NCI-H2107 treated with DMSO at 0.1 percent for 48 hours (cell line): ENCODE results near the gene ITPR3.

Source experiments
- DNase-seq: peaks from one replicate; lab custom pipeline; 2025; ENCODE audit not compliant: unreplicated experiment; lab: John Stamatoyannopoulos, UW

Gene ITPR3

GRCh38 chr6:33664506-33665057 lies 43.5 kb downstream of the ITPR3 start:
- no peak for DNase-seq

DNA sequence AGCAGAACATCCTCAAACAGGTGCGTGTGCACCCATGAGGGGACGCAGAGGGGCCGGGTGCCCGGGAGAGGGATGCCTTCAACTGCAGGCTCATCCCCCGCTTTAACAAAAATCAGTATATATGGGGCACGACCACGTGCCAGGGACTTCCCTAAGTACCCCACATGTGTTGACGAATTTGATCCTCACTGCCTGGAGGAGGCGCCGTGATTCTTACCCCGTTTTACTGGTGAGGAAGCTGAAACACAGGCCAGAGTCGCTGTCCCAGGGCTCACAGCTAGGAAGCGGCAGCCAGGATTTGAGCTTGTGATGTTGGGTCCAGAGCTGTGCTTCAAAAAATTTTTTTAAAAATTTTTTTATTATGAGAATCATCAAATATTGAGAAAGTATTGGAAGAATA lies 44.8 kb downstream of the ITPR3 start:
- DNase-seq, result no peak

- no peak for DNase-seq
These were observed 46.0 kb downstream of the ITPR3 start for GRCh38 chr6:33667072-33667471.

GRCh38 chr6:33667776-33668175 lies 46.7 kb downstream of the ITPR3 start:
- no peak for DNase-seq

DNA sequence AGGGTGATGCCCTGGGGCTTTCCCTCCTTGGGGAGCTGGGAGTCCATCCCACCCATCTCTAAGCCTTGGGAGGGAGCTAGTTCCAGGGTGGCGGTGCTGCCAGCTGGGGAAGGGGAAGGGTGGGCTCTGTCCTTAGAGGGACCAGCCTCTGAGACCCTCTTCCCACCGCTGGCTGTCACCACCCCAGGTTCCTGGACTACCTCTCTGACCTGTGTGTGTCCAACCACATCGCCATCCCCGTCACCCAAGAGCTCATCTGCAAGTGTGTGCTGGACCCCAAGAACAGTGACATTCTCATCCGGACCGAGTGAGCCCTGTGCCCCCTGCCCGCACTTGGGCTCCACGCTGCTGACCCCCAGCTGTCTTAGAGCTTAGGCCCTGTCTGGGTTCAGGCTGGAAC lies 47.2 kb downstream of the ITPR3 start:
- DNase-seq, result no peak

GRCh38 chr6:33668914-33669313 lies 47.8 kb downstream of the ITPR3 start:
- no peak for DNase-seq

DNA sequence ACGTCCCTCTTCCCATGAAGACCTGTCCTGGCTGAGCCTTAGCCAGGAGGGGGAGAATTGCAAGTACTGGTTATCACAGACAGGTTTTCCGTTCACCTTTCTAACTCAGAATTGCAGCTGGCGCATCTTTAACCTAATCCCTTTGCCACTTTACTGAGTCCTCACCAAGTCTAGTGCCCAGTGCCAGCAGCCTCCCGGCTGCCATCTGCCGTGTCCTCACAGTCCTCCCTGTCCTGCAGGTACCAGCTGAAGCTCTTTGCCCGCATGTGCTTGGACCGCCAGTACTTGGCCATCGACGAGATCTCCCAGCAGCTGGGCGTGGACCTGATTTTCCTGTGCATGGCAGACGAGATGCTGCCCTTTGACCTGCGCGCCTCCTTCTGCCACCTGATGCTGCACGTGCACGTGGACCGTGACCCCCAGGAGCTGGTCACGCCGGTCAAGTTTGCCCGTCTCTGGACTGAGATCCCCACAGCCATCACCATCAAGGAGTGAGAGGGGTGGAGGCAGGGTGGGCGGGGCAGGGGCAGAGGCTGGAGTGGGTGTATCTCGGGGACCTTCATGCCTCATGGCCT lies 49.1 kb downstream of the ITPR3 start:
- DNase-seq, result no peak

GRCh38 chr6:33670971-33671743 lies 50.0 kb downstream of the ITPR3 start:
- no peak for DNase-seq

DNA sequence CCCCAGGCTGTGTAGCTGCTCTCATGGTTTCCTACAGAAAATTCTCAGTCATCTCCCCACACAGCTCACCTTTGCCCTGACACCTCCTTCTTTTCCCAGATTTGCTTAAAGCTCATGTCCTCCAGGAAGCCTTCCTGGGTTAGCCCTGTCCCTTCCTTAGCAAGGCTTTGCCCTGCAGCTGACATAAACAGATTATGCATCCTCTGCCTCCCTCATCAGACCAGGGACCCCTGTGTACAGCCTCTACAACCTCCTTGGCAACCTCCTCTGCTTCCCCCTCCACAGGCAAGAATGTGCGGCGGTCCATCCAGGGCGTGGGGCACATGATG lies 50.6 kb downstream of the ITPR3 start:
- no peak for DNase-seq

DNA sequence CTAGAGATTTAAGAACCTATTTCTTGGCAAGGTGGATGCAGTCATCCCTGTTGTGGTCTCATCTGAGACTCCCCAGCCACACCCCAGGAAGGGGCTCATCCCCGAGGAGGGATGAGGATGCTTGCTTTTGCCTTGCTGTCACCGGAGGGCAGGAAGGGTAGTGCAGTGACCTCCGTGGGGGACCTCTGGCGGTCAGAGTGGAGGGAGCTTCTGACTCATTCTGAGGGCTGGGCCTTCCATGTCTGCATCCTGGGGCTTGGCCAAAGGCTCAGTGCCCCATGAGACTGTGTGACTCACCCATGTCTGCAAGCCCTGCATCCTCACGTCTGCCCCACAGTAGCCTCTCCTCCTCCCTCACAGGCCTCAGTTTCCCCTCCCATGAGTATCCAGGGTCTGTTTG lies 51.7 kb downstream of the ITPR3 start:
- no peak for DNase-seq

GRCh38 chr6:33673851-33674250 lies 52.7 kb downstream of the ITPR3 start:
- no peak for DNase-seq

DNA sequence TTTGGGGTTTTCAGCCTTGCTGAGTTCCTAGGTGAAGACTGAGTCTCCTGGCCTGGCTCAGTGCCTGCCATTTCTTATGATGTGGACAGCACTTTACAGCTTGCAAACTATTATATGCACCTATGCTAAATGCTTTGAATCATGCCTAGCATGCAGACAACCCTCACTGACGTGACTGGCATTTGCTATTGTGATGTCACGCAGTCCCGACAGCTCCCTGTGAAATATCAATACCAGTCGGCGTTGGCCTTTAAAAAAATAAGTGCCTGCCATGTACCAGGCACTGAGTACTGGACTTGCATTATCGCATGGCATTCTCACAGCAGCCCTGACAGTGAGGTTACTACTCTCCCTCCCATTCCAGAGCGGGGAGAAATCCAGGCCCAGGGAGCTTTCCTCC lies 54.8 kb downstream of the ITPR3 start:
- DNase-seq, result no peak

DNA sequence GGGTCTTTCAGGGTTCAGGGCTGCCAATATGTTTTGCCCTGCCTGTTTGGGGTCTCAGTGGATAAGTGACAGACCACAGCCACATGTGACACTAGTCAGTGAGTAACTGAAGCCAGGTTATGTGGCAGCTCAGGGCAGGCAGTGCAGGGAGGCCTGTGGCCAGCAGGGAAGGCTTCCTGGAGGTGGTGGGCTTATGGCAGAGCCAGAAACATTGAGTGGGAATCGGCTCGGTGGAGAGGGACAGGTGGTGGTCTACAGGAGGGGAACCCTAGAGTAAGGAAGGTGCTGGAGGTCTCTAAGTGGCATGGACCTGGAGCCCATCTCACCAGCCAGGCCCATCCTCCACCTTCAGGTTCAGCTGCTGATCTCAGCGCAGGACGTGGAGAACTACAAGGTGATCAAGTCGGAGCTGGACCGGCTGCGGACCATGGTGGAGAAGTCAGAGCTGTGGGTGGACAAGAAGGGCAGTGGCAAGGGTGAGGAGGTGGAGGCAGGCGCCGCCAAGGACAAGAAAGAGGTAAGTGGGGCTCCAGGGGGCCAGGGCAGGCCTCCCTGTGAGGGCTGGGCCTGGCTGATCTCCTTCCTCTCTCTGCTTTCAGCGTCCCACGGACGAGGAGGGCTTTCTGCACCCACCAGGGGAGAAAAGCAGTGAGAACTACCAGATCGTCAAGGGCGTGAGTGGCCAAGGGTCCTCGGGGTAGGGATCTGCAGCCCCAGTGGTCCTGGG lies 55.5 kb downstream of the ITPR3 start:
- no peak for DNase-seq

- no peak for DNase-seq
These were observed 56.1 kb downstream of the ITPR3 start for GRCh38 chr6:33677143-33677660.

DNA sequence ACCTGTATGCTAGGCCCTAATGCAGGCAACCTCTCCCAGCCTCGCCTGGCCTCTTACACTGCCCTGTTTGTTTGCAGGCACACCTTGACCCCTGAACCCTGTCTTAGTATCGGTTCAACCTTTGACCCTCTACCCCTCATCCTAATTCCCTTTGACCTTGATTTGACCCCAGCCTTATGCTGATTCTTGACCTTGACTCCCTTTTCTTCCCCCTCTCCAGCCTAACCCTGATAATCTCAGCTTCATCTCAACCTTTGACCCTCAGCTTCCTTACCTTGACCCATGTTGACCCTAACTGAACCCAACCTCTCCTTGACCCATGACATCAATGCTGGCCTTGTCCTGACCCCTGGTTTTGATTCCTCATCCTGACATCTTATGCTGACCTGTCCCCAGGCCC lies 56.6 kb downstream of the ITPR3 start:
- no peak for DNase-seq

GRCh38 chr6:33678233-33678931 lies 57.3 kb downstream of the ITPR3 start:
- DNase-seq, result no peak

GRCh38 chr6:33678932-33679490 lies 57.9 kb downstream of the ITPR3 start:
- DNase-seq, result no peak

- DNase-seq, result no peak
These were observed 58.6 kb downstream of the ITPR3 start for GRCh38 chr6:33679761-33680160.

GRCh38 chr6:33682341-33682740 lies 61.2 kb downstream of the ITPR3 start:
- no peak for DNase-seq

DNA sequence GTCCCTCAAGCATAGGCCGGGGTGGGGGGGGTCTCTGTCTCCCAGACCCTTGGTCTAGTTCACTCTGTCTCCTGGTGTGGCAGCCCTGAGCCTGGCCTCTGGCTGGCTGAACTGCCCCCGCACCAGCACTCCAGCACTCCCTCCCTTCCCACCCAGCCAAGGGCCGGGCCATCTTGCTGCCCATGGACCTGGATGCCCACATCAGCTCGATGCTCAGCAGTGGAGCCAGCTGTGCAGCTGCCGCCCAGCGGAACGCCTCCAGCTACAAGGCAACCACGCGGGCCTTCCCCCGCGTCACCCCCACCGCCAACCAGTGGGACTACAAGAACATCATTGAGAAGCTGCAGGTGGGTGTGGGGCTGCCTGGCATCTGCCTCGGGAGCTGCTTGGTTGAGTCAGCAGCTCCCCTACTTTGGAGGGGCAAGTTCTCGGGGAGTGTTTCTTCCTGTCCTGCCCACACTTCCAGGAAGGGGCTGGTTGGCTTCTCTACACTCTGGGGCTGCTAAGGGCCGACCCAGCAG lies 62.0 kb downstream of the ITPR3 start:
- DNase-seq, result no peak
